ENCODE data around the gene IL36RN.

Gene IL36RN

DNA sequence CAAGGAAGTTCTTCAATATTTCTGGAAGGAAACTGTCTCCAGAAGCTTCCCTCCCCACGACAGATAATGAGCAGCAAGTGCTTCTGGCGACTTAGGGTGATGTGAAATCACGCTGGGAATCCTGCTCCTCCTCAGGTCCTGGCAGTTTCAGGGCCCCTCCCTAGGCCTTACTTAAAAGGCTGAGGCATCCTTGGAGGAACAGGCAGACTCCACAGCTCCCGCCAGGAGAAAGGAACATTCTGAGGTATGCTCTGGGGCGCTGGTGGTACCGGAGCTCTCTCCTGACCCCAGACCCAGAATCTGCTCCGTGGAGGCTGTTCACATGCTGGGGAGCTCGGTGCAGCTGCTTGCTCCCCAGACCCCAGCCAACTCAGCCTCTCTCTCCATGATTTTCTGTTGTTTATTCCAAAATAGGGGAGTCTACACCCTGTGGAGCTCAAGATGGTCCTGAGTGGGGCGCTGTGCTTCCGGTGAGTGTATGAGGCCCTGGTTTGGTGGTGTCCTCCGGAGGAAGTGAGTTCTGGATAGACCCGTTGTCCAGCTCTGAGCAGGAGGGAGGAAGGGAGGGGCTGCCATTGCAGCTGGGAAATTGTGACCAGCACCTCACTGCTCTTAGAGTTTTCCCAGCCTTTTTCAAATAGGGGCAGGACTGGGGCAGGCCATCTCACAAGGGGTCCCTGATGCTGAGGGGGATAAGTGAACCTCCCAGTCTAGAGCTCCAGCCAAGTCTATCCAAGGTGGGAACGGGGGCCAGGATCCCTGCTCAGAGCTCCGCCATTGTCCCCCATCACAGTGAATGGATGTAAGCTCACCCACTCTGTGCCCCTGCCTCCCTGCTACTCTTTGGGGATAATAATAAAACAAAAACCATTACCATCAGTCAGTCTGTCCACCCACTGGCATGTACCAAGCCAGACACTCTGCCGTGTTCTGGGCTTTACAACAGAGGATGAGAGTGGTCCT lies at the start of gene IL36RN:
TSS of gene IL36RN (plus strand) at position 201 of the 963 bp plus-strand sequence. CDS start at position 442, 241 bp downstream.
- DNase-seq (ENCODE audit: low read depth): no peak

DNA sequence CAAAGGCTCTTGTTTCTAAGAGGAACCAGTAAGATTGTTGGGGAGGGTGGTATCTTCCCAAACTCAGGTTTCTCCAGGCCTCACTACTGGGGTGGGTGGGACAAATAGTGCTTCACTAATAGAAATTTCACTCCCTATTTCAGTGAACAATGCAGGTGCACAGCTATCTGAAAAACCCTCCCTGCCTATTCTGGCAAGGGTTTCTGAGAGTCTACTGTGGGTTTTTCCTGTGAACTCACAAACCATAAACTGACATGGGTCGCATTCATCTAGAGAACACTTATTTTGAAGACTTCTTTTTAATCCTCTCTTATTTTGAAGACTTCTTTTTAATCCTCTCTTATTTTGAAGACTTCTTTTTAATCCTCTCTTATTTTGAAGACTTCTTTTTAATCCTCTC lies 49.4 kb upstream of the IL36RN start:
- DNase-seq (ENCODE audit: low read depth): no peak

DNA sequence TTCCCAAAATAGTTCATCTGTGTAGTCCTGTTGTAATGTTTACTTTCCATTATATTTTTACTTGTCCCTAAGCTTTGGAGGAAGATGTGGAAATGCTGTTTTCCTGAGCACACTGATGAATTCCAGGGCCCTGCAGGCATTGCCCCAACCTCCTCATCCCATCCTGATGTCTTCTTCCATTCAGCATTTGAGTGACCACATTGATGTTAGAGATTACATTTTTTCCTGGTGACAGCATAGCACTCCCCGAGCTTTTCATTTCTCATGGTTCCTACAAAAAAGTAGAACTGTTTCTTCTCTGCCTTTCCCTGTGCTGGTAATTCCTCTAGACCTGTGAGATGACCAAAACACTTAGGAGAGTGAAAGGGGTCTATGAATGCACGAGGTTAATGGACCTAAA lies 48.9 kb upstream of the IL36RN start:
- no peak for DNase-seq (ENCODE audit: low read depth)

DNA sequence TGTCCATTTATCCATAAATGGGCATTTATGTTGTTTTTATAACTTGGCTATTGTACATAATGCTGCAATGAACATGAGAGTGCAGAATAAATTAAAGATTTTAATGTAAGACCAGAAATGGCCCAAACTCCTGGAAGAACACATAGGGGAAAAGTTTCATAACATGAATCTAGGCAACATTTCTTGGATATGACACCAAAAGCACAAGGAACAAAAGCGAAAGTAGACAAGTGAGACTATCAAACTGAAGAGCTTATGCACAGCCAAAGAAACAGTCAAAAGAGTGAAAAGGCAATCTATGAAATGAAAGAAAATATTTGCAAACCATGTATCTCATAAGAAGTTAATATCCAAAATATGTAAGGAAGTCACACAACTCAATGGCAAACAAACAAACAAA lies 47.9 kb upstream of the IL36RN start:
- no peak for DNase-seq (ENCODE audit: low read depth)

DNA sequence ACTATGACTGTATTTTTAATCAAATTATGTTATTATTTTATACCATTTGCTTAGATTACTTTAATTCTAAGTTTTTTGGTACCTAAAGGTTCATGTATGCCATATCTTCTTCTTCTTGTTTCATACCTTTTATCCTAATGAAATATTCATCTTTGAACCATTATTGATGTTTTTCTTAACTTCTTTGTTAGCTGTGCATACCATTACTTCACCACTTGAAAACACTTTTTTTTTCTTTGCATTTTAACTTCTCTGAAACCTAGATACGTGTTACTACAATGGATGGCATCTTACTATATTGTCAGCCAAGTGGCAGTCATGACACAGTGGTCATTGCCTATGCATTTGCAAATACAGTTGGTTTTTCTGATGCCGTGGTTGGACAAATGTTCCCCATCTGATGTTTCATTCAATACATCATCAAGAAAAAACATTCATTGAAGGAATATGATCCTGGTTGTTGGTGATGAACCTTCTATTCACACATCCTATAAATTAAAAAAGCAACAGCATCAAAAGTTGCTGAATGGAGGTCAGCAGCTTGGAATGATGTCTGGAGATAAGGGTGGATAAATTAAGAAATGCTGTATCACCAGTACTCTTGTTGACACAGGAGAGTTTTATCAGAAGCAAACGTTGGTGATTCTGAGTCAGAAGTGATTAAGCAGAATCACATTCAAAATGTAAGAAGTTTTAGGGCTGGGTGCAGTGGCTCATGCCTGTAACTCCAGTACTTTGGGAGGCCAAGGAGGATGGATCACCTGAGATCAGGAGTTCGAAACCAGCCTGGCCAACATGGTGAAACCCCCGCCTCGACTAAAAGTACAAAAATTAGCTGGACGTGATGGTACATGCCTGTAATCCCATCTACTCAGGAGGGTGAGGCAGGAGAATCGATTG lies 46.3 kb upstream of the IL36RN start:
- DNase-seq (ENCODE audit: low read depth): no peak

DNA sequence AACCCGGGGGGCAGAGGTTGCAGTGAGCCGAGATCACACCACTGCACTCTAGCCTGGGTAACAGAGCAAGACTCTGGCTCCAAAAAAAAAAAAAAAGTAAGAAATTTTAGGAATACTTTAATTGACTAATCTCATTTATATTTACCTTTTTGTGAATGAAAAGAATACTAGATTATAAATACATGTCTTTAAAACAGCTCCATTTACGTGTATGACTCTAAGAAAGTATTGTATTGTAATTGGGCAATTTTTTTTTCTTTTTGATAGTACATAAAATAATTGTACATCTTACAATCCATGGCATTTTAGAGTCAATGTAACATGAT lies 45.7 kb upstream of the IL36RN start:
- no peak for DNase-seq (ENCODE audit: low read depth)

DNA sequence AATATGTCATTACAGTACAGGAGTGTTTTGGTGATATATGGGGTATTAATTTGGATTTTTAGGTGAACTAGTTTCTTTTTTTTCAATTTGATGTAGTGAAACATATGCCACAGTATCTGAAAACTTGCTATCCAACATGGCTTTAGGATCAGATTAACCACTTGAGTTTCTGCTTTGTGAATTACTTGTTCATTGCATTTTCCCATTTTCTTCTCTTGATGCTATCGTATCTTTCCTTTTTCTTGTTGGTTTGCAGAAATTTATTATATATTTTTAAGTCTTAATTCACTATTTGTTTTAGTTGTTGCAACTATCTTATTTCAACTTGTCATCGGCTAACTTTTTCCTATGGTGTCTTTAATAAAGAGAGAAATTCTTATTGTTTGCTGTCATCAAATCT lies 44.9 kb upstream of the IL36RN start:
- DNase-seq (ENCODE audit: low read depth): no peak

DNA sequence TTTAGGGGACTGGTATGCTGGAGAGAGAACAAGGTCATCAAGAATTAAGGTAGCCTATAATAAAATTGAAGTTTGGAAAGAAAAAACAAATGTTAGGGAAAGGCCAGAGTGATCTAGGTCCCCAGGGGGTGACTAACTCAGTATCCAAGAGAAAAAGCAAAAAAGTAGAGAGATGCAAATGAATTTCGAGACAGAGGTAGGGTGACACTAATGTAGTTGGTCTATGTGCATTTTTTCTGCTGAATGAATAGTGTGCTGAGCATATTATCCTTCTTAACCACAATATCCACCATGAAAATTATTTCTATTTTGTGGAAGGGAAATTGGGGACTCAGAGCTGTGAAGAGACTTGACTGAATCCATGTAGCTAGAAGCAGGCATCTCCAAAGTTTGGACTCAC lies 44.0 kb upstream of the IL36RN start:
- DNase-seq (ENCODE audit: low read depth): no peak

DNA sequence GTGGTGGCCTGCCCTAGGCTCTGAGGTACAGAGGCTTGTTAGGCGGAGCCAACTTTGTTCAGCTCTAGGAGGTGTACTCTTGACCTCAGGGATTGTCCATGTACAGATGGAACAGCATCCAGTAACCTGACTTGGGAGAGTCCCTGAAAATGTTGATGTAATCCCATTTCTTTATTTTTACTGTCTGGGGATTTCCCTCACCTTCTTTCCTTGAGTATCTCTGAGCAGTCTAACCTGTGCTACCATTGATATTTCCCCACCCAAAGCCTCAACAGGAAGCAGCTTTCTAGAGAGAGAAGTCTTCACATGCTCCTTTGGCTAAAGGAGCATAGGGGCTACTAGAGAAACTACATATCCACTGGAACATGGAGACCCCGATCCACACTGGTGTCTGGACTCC lies 43.3 kb upstream of the IL36RN start:
- DNase-seq (ENCODE audit: low read depth): no peak

DNA sequence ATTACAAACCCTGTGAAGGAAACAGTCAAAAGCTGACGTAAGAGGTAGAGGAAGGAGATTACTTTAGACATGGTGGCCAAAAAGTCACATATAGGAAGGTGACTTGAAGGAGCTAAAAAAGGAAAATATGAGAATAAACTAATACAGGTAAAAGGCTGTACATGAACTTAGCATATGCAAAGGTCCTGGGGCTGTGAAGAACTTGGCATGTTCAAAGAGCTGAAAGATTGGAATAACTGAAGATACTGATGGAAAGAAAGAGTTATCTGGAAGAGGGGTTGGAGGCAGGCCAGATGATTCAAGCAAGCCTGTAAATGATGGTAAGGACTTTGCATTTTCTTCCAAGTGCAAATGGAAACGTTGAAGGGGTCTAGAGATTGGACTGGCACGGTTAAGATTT lies 40.5 kb upstream of the IL36RN start:
- DNase-seq (ENCODE audit: low read depth): no peak

DNA sequence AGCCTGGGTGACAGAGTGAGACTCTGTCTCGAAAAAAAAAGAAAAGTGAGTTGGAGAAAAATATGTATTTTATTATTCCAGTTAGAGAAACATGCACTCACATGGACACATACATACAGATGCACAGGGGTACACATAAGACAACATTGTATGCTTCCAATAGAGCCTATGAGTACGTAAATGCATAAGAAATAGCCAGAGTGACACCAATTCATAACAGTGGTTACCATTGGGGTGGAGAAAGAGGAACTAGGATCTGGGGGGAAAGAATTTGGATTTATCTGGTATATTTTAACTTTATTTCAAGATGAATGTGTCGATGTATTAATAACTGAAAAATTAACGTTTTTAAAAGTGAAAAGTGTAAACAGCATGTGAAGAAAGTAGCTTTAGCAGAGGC lies 37.7 kb upstream of the IL36RN start:
- no peak for DNase-seq (ENCODE audit: low read depth)

DNA sequence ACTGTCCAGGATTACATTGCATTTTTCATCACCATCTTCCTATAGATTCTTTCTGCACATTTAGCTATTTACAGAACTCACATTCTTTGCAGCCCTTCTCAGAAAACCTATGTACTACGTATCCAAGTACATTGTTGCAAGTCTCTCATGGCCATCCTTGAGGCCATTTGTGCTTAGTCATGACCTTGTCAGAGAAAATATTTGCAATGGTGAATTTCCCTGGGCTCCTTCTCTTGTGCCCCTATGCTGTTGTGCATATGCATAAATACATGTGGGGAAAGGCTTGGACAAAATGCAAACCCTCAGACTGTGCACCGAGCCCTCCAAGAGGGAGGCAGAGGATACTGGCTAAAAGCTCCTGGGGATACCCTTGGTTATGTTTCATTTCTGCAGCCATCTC lies 34.2 kb upstream of the IL36RN start:
- DNase-seq (ENCODE audit: low read depth): no peak

DNA sequence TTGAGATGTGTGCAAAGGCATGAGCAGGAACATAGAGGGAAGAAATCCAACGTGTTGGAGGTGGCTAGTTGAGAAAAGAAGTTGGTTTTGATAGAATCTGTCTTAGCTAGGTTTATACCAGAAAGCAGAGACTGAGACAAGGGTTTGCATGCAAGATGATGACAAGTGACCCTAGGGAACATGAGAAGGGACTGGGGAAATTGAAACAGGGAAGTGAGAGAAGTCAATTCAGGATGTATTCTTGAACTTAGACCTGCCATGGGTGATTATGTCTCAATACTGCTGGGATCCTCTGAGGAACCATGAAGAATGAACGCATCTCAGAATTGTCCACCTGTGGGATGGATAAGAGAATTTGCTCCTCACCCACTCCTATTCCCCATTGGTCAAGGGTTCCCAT lies 33.3 kb upstream of the IL36RN start:
- DNase-seq (ENCODE audit: low read depth): no peak

DNA sequence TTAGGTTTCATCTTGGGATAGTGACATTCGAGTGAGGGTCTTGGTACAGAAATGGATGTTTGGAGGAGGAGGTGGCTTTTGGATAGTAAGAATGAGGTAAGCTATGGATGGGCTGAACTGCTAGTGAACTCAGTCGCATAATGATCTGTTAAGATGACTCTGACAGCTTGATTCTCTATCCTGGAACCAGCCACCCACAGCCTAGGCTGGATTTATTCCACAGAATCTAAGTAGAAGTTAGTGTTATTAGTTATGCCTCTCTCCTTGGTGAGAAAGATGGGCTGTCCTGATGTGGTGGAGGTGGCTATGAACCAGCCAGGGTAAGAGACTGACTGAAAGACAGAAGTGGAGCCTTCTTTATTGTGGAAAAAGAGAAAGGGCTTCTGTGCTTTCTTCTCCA lies 31.3 kb upstream of the IL36RN start:
- no peak for DNase-seq (ENCODE audit: low read depth)

DNA sequence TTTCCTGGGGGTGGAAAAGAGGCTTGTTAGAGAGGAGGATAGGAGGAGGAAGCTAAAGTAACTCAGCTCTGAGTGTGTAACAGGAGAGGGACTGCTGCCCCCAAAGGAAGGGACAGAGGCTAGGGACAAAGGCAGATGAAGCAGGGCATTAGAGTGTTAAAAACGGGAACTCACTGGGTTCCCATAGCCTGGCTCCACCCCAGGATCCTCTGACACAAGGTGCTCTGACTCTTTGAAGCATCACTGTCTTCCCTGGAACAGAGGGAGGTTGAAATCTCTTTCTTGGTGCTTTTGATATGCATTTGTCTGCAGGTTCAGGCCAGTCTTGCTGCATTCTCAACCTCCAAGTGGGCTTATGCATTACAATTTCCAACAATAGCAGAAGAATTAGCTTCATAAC lies 30.9 kb upstream of the IL36RN start:
- DNase-seq (ENCODE audit: low read depth): no peak

DNA sequence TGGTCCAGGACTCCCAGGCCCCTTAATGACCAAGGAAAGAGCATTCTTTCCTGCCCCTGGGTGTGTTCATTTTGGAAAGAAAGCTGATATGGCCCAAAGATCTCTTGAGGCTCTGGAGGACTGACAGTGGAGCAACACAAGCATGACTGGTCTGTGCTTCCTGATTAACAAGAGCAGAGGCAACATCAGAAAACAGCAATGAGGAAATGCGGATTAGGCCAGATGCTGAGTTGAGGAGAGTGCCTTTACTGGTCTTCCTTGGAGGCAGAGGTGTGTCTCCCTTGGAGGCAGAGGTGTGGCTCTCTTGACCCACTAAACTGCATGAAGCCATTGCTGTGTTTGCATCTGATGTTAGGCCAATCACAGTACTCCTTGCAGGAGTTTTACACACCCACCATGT lies 26.3 kb upstream of the IL36RN start:
- DNase-seq (ENCODE audit: low read depth): no peak

DNA sequence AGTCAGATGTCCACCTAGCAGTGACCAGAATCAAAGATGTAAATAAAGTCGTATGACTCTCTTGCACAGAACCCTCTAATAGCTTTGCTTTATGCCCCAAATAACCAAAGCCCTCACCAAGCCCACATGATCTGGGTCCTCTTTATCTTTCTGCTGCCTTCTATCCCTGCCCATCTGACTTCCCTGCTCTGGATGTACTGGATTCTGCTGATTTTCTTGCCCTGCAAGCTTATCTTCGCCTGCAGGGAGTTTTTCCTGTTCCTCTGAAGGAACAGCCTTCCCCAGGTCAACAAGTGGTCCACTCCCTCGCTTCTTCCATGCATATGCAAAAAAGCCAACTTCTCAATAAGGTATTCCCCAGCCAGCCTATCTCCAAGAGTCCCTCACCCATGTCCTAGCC lies 25.0 kb upstream of the IL36RN start:
- DNase-seq (ENCODE audit: low read depth): no peak

DNA sequence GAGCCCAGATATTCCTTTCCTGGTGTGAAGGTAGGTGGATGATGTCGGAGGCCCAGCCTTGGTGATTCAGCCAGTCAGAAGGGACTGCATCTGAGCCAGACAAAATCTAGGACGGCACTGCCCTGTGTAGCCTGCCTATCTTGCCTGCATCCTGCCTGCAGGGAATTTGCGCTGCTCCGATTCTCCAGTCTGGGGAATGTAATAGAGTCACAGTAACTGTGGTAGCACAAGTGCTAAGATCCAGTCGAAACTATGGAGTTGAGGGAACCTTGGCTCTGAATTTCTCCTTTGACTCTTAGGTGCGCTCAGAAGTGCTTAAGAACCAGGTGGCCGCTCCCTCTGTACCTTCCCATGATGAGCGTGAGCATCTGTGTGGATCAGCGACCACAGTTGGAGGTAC lies 22.2 kb upstream of the IL36RN start:
- DNase-seq (ENCODE audit: low read depth): no peak

DNA sequence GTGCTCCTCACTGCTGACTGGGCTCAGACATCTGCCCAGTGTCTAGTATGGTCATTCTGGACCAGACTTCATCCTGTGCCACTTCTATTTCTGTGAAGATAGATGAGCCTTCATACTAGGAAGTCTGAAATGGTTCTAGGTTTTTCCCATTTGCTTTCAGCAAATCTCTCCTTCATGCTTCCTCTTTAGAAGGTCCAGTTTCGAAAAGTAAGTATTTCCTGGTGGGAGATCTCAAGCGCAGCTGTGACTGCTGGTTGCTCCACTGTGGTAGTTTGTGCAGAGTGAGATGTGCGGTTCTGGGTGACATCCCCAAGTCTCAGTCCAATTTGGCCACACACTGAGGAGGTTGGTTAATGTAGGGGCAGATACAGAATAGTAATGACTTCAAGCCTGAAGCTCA lies 20.7 kb upstream of the IL36RN start:
- DNase-seq (ENCODE audit: low read depth): no peak

DNA sequence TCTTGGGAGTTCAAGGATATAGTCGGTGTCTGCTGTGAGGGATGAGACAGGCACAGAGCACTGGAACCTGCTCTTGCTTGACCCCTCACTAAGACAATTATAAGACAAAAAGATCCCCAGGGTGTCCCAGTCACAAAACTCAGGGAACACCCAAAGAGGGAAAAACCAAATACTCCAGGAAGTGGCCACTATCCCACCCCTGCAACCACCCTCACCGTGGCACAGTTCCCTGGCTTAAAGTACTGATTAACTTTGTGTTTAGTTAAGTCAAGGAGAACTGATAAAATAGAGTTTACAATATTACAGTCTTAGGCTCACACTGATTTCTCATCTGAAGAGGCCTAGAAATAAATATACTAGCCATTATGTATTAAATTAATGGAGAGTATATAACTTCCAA lies 19.8 kb upstream of the IL36RN start:
- no peak for DNase-seq (ENCODE audit: low read depth)

DNA sequence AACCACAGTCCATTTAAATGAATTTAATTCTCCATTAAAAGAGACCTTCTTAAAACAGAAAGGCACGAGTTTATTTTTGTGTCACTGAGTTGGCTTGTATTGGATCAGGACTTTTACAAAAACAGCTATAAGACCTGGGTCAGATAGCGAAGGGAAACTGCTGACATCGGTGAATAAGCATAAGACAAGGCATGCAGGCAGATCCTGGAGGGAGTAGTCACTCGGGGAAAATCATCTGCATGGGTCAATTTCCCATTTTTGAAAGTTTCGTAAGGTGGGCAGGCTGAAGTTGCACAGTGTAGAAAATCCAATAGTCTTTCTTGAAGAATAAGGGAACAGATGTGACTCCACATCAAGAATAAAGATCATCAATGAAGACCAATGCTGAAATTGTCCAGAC lies 19.3 kb upstream of the IL36RN start:
- no peak for DNase-seq (ENCODE audit: low read depth)

DNA sequence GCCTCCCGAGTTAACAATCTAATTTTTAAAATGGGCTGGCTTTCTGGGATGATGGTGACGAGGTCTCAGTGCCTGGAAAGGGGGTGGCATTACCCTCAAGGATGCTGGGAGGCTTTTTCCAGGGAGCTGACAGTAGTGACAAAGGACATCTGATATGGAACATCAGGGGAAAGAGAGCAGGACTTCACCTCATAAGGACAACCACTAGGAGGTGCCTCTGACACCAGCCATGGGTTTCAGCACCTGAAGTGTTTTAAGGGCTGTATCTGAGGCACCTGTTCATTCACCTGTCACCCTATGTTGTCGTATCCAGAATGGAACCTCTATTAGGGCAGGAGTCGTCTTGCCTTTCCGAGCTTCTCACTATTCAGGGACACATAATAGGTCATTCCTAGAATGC lies 17.1 kb upstream of the IL36RN start:
- no peak for DNase-seq (ENCODE audit: low read depth)

DNA sequence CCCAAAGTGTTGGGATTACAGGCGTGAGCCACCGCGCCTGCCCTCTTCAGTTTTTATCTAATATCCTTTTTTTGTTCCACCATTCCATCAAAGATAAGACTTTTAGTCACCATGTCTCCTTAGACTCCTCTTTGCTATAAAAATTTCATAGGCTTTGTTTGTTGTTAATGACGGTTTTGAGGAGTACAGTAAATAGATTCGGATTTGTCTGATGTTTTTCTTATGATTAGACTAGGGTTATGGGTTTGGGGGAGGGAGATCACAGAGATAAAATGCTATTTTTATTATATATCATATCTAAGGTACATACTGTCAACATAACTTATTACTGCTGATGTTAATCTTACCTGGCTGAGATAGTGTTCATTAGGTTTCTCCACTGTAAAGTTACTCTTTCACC lies 12.5 kb upstream of the IL36RN start:
- DNase-seq (ENCODE audit: low read depth): no peak

All from stimulated activated CD4-positive, alpha-beta T cell treated with anti-CD3 and anti-CD28 coated beads, Interleukin-2, amount 100 ng/mL, for 4 hours (primary cell).